ENCODE measurements around the gene GPX5.

Gene GPX5

DNA sequence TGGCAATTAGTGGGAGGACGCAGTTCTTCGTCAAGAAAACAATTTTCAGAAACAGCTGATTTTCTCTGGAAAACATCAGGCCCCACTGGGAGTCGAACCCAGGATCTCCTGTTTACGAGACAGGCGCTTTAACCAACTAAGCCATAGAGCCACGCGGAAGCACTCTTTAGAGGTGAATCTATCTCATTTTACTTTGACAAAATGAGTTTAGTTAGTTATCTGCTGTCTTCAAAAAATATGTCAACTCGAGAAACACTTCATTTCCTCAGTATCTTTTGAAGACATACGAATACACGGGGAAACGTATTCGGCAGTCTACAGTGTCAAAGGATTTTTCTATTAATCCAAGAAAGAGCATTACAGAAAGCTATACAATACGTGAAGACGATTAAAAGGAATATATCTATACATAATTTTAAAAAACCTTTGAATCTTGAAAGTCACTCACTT lies 36.7 kb upstream of the GPX5 start:
- ChIA-PET CTCF (interaction anchor here (0.8 to 2.1 kb wide), 4 partner anchors 9 to 77 kb away, joined by 3 to 5 read pairs (median 3); no protein-coding TSS in a partner anchor), POLR2A (interaction anchor here (0.6 to 0.7 kb wide), 2 partner anchors 621 to 679 kb away, joined by 3 to 9 read pairs; a partner anchor contains a TSS)
- DNase-seq (ENCODE audit: extremely low spot score): no peak
- TF ChIP-seq, protein P1, sequence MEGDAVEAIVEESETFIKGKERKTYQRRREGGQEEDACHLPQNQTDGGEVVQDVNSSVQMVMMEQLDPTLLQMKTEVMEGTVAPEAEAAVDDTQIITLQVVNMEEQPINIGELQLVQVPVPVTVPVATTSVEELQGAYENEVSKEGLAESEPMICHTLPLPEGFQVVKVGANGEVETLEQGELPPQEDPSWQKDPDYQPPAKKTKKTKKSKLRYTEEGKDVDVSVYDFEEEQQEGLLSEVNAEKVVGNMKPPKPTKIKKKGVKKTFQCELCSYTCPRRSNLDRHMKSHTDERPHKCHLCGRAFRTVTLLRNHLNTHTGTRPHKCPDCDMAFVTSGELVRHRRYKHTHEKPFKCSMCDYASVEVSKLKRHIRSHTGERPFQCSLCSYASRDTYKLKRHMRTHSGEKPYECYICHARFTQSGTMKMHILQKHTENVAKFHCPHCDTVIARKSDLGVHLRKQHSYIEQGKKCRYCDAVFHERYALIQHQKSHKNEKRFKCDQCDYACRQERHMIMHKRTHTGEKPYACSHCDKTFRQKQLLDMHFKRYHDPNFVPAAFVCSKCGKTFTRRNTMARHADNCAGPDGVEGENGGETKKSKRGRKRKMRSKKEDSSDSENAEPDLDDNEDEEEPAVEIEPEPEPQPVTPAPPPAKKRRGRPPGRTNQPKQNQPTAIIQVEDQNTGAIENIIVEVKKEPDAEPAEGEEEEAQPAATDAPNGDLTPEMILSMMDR (IDR thresholded peaks at IDR 0.05; ENCODE audit: control extremely low read depth, extremely low read depth, low read depth, missing control alignments): no peak

DNA sequence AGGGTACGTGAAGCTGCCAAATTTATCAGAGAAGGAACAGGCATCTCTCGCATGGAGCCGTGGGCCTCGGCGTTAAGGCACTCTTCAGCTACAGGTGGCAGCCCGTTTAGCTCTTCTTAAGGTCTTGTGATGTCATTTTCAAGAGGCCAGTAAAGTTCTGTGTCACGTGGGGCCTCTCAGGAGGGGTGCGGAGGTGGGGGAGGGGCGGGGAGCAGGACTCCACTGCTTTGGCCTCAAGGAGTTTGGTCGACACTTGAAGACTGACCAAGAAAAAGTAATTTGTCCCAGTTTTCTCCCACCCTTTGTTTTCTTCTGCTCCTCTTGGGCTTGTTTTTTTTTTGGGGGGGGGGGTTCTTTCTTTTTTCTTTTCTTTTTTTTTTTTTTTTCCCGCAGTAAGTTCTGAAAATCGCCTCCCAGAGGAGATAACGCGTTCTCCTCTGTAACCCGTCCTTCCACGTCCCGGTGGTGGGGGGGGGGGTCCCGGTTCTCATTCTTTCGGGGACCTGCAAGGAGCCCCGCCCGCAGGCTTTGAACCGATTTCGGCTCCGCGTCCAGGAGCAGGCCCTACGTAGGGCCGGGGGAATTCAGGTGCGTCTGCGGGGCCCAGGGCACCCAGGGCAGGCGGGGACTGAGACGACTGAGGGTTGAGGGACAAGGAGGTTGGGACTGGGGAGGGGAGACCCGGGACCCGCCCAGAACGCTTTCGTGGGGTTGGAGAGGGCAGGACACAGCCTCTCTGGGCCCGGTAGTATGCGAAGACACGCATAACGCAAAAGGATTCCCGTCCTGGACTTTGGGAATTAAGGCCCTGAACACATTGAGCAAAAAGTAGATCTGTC lies 36.1 kb upstream of the GPX5 start:
- ChIA-PET POLR2A (interaction anchor here (0.6 kb wide), 1 partner anchor 622 kb away, joined by 9 read pairs; a partner anchor contains a TSS), CTCF (interaction anchor here (0.8 to 2.1 kb wide), 3 partner anchors 9 to 16 kb away, joined by 3 to 5 read pairs (median 3); no protein-coding TSS in a partner anchor)
- TF ChIP-seq, protein P1 (IDR thresholded peaks at IDR 0.05; ENCODE audit: control extremely low read depth, extremely low read depth, low read depth, missing control alignments): no peak
- peak; percentile 75 for DNase-seq (ENCODE audit: extremely low spot score)

DNA sequence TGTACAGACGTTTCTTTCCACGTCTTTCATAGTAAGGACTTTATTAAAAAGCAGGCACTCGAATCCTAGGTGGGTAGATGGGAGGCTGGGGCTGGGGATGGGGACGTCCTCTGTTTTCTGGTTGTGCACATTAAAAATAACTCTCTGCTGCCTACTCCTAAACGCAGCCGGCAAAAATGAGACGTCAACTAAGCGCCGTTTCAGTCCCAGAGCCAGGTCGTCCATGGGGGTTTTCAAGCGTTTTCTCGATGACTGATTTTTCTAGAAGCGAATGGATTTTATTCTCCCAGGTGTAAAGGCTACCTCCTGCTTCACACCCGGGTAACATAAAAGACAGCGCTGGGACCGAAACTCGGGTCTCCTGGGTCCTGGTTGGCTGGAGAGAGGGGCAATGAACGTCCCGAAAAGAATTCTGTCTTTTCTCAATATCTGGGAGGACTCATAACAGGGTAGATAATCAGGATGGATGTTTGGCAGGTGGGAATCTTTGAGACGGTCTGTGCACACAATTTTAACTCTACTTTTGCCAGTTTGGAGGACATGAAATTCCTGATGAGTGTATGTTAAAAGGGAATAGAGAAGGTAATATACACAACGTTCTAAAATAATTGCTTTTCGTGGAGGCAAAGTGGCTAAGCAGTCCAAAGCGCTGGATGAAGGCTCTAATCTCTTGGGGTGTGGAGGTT lies 35.3 kb upstream of the GPX5 start:
- CTCF ChIA-PET: no interaction called here
- TF ChIP-seq, protein P1 (IDR thresholded peaks at IDR 0.05; ENCODE audit: control extremely low read depth, extremely low read depth, low read depth, missing control alignments): no peak
- DNase-seq (ENCODE audit: extremely low spot score): peak; percentile 21
- POLR2A ChIA-PET: no interaction called here

DNA sequence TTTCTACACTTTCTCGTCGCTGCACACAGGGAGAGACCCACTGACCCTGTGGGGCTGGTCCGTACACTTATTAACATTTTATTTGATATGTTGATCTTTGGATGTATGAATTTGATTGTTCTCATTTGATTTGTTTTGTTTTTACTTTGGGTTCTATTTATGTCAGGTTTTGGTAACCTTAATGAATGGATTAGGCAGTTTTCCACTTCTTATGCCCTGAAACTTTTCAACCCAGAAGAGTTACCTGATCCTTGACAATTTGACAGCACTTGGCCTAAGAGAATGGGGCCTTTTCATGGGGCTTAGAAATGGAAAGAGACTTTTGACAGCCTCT lies 33.7 kb upstream of the GPX5 start:
- ChIA-PET POLR2A (no interaction called here), CTCF (no interaction called here)
- TF ChIP-seq, protein P1 (IDR thresholded peaks at IDR 0.05; ENCODE audit: control extremely low read depth, extremely low read depth, low read depth, missing control alignments): no peak
- no peak for DNase-seq (ENCODE audit: extremely low spot score)

DNA sequence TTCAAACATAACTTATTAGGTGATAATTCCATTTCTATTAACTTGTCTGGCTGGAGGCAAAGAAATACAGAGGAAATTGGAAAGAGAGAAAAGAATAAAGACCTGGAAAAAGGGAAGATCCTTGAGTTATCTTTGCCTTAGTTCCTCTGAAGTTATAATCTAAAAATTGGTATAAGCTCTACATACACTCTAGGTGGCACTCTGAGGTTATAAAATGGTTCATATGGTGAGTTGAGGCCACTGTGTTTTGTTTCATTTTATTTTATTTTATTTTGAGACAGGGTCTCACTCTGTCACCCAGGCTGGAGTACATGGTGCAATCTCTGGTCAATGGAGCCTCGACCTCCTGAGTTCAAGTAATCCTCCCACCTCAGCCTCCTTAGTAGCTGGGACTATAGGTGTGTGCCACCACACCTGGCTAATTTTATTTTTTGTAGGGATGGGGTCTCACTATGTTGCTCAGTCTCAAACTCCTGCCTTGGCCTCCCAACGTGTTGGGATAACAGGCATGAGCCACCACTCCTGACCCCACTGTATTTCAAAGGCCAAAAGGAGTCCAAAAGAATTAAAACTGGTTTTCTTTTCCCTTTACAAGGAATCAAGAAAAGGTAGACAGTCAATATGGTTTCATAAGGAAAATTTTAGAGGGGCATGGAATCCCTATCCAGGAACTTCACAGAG lies 29.4 kb upstream of the GPX5 start:
- ChIA-PET POLR2A (no interaction called here), CTCF (interaction anchor here (1.0 kb wide), 1 partner anchor 189 kb away, joined by 3 read pairs; no protein-coding TSS in a partner anchor)
- DNase-seq (ENCODE audit: extremely low spot score): no peak
- TF ChIP-seq, protein P1 (IDR thresholded peaks at IDR 0.05; ENCODE audit: control extremely low read depth, extremely low read depth, low read depth, missing control alignments): peak; percentile 16

DNA sequence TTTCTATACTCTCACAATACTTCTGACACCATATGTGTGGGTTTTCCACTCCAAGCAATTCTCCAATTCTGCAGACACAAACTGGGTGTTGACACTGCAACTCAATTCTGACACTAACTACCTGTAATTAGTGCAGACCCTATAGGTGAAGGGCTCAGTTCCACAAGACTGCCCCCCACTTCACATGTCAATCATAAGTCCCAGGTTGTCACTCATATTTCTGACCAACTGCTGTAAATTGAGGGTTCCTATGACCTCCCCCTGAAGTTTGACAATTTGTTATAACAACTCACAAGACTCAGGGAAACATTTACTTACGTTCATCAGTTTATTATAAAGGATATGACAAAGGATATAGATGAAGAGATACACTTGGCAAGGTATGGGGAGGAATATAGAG lies 28.4 kb upstream of the GPX5 start:
- DNase-seq (ENCODE audit: extremely low spot score): no peak
- POLR2A ChIA-PET: no interaction called here
- TF ChIP-seq, protein P1 (IDR thresholded peaks at IDR 0.05; ENCODE audit: control extremely low read depth, extremely low read depth, low read depth, missing control alignments): no peak
- CTCF ChIA-PET: interaction anchor here (1.3 kb wide), 1 partner anchor 83 kb away, joined by 3 read pairs; no protein-coding TSS in a partner anchor
